B cell (primary cell): ENCODE data around the gene IGF1R. TPM values are rescaled to one million over a fixed set of nuclear protein-coding genes. Genes with fewer than 3 reads are reported as not detected.

Experiments
- ATAC-seq: fragments of 200-7000 bp; cut with Tn5 transposase; one replicate; pipeline ENCODE4 v1.10.0; 2021; ENCODE audit warnings: low read depth, mild to moderate bottlenecking, moderate number of reproducible peaks, moderate library complexity
- CTCF ChIA-PET: fragments of 350-600 bp; sonication (Branson Sonifier 250); formaldehyde crosslinking; loops from one replicate; lab custom pipeline; 2021; ENCODE audit warnings: antibody characterized with exemption, inconsistent platforms; lab: Charles Lee
- POLR2A ChIA-PET: fragments of 350-600 bp; sonication (Branson Sonifier 250); formaldehyde crosslinking; loops from one replicate; lab custom pipeline; 2021; ENCODE audit warnings: antibody characterized with exemption; lab: Charles Lee
- DNase-seq: peaks from one replicate; pipeline ENCODE4 v3.0.0; 2013
- H2AFZ ChIP-seq: 2 replicates; pipeline ENCODE4 v1.6.1; 2012; ENCODE audit warnings: mild to moderate bottlenecking, low read depth, low read length; ENCODE audit not compliant: insufficient read depth, poor library complexity, severe bottlenecking
- H3K27ac ChIP-seq, 2 donors: 1 replicate in 1 of 2; 2 replicates in 1 of 2; pipeline ENCODE4 v1.5.1; 2012 to 2013; ENCODE audit warnings: low read length in 2 of 2, mild to moderate bottlenecking in 2 of 2, moderate library complexity in 1 of 2
- H3K27me3 ChIP-seq, 4 experiments: fragments of 200-600 bp in 1 of 4; sonication (generic) in 1 of 4; replicated peaks in 1 of 4; 1 replicate in 2 of 4; 2 replicates in 2 of 4; pipeline versions ENCODE4 v1.6.1 to v1.7.0; 2013 to 2016; ENCODE audit warnings: low read length in 3 of 4, mild to moderate bottlenecking in 2 of 4, mixed read lengths in 1 of 4, moderate library complexity in 1 of 4; ENCODE audit not compliant: insufficient read depth in 4 of 4, control insufficient read depth in 3 of 4; ENCODE audit errors: control extremely low read depth in 1 of 4
- H3K36me3 ChIP-seq, 2 experiments: replicated peaks in 1 of 2; 1 replicate in 1 of 2; 2 replicates in 1 of 2; pipeline versions ENCODE4 v1.6.1 to v1.7.1; 2013; ENCODE audit warnings: low read length in 1 of 2; ENCODE audit not compliant: insufficient read depth in 2 of 2, control insufficient read depth in 1 of 2; ENCODE audit errors: control extremely low read depth in 1 of 2, extremely low read depth in 1 of 2
- H3K4me1 ChIP-seq, 2 donors: fragments of 200-600 bp in 1 of 2; sonication (generic) in 1 of 2; 1 replicate in 1 of 2; 2 replicates in 1 of 2; pipeline versions ENCODE4 v1.5.1 to v1.6.1; 2013 to 2017; ENCODE audit warnings: low read length in 2 of 2; ENCODE audit not compliant: control insufficient read depth in 2 of 2, insufficient read depth in 2 of 2
- H3K4me2 ChIP-seq: replicated peaks from 2 replicates; pipeline ENCODE3; 2012; ENCODE audit warnings: mild to moderate bottlenecking, low read depth, low read length; ENCODE audit not compliant: poor library complexity, severe bottlenecking
- H3K4me3 ChIP-seq, 5 experiments: fragments of 200-600 bp in 1 of 5; sonication (generic) in 1 of 5; 1 replicate in 3 of 5; 2 replicates in 2 of 5; pipeline versions ENCODE4 v1.5.1 to v1.7.0; 2011 to 2016; ENCODE audit warnings: low read length in 4 of 5, mild to moderate bottlenecking in 4 of 5, low read depth in 2 of 5, control low read depth in 1 of 5, moderate library complexity in 1 of 5; ENCODE audit not compliant: insufficient read depth in 1 of 5; ENCODE audit errors: control extremely low read depth in 1 of 5, extremely low read depth in 1 of 5
- H3K79me2 ChIP-seq: fragments of 200-600 bp; sonication (generic); one replicate; pipeline ENCODE4 v1.6.0; 2016; ENCODE audit warnings: low read length; ENCODE audit not compliant: control insufficient read depth, insufficient read depth
- H3K9ac ChIP-seq: fragments of 200-600 bp; sonication (generic); 2 replicates; pipeline ENCODE4 v1.6.1; 2017; ENCODE audit warnings: mild to moderate bottlenecking, low read length, moderate library complexity
- H3K9me3 ChIP-seq, 3 donors: one replicate each; pipeline versions ENCODE4 v1.6.1 to v1.7.1; 2013; ENCODE audit warnings: low read length in 2 of 3; ENCODE audit not compliant: control insufficient read depth in 2 of 3, insufficient read depth in 1 of 3; ENCODE audit errors: control extremely low read depth in 1 of 3
- H4K20me1 ChIP-seq: 2 replicates; pipeline ENCODE4 v1.6.0; 2012; ENCODE audit warnings: mild to moderate bottlenecking, low read length; ENCODE audit not compliant: insufficient read depth, control insufficient read depth, poor library complexity, severe bottlenecking
- H3K27ac Mint-ChIP-seq: one replicate; pipeline ENCODE4 v1.8.0; 2021; ENCODE audit warnings: mixed read lengths
- H3K27me3 Mint-ChIP-seq: one replicate; pipeline ENCODE4 v1.8.0; 2021; ENCODE audit warnings: mixed read lengths
- H3K4me1 Mint-ChIP-seq: one replicate; pipeline ENCODE4 v1.8.0; 2021; ENCODE audit warnings: mixed read lengths
- H3K4me3 Mint-ChIP-seq: one replicate; pipeline ENCODE4 v1.8.0; 2021; ENCODE audit warnings: mixed read lengths
- H3K9me3 Mint-ChIP-seq: one replicate; pipeline ENCODE4 v1.8.0; 2022; ENCODE audit warnings: mixed read lengths; ENCODE audit not compliant: insufficient read depth
- EZH2 ChIP-seq: IDR thresholded peaks from 2 replicates; pipeline ENCODE4 v1.6.1; 2012; ENCODE audit warnings: borderline replicate concordance, low read depth, mild to moderate bottlenecking, moderate library complexity, low read length; ENCODE audit not compliant: insufficient read depth, poor library complexity, severe bottlenecking
- WGBS: methylation state at CpG from one replicate; pipeline ENCODE4 v1.1.5; 2013; ENCODE audit warnings: missing lambda C conversion rate; ENCODE audit not compliant: insufficient coverage; 5-methylcytosine and 5-hydroxymethylcytosine counted together
- intact Hi-C: fragments of 100-400 bp; cut with micrococcal nuclease; formaldehyde crosslinking; loops from one replicate; pipeline ENCODE4 v1.10.0; 2022
- polyA plus RNA-seq: library from polyadenylated mRNA; depleted of rRNA; stranded (reverse); fragments of >200 nt; gene quantifications from 2 replicates; pipeline ENCODE4 v1.2.3, GENCODE V29; 2012
- total RNA-seq, 2 donors: library from RNA; stranded (reverse); fragments of 120-200 nt in 1 of 2; gene quantifications; 1 replicate in 1 of 2; 2 replicates in 1 of 2; pipeline versions ENCODE4 v1.2.3 to v1.2.4, GENCODE V29; 2013 to 2022
- TF ChIP-seq, protein P1 (sequence below): fragments of 200-600 bp; IDR thresholded peaks from one replicate; pipeline ENCODE4 v1.8.0; 2022; ENCODE audit warnings: antibody characterized with exemption, mild to moderate bottlenecking

The IGF1R gene
- total and polyA plus RNA-seq, 2 donors (not counting 1 experiment from before 2014, with no cell fraction given): 5.4 to 23.1 TPM

DNA sequence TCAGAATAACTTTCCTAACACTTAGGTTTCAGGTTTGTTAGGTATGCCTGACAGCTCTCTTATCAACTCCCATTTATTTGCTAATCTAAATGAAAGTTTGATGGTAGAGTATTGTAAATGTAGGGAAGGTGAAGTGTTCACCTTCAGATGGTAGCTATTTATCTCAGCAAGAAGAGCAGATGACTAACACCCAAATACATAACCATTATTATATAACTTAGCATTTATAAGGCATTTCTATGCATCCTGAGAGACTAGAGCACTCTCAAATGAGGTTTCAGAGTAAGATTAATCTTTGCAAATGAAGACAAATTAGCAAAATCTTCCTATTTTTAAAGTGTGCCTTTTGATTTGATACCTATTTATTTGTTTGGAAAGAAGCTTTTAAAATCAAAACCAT lies 143.8 kb downstream of the IGF1R start:
- no peaks in the 10 kb centered on the region for H3K4me1 ChIP-seq
- ChIA-PET POLR2A (no interaction called here), CTCF (interaction anchor here (1.1 kb wide), 1 partner anchor 13 kb away, joined by 3 read pairs; no protein-coding TSS in a partner anchor)
- H3K9me3 ChIP-seq: no peaks in the 10 kb centered on the region
- no peak overlapping the region for H3K4me3 ChIP-seq
- no peak overlapping the region for H3K27ac Mint-ChIP-seq
- H3K27ac ChIP-seq: no peak overlapping the region
- H3K27me3 Mint-ChIP-seq: no peaks in the 10 kb centered on the region
- H3K79me2 ChIP-seq: no peaks in the 10 kb centered on the region
- no peaks in the 10 kb centered on the region for H3K36me3 ChIP-seq
- no peak overlapping the region for H3K4me2 ChIP-seq
- H3K4me1 Mint-ChIP-seq: no peaks in the 10 kb centered on the region
- no peaks in the 10 kb centered on the region for H3K9me3 Mint-ChIP-seq
- no peak overlapping the region for H3K4me3 Mint-ChIP-seq
- intact Hi-C loops: no loop called here
- TF ChIP-seq EZH2: no peak
- TF ChIP-seq, protein P1, sequence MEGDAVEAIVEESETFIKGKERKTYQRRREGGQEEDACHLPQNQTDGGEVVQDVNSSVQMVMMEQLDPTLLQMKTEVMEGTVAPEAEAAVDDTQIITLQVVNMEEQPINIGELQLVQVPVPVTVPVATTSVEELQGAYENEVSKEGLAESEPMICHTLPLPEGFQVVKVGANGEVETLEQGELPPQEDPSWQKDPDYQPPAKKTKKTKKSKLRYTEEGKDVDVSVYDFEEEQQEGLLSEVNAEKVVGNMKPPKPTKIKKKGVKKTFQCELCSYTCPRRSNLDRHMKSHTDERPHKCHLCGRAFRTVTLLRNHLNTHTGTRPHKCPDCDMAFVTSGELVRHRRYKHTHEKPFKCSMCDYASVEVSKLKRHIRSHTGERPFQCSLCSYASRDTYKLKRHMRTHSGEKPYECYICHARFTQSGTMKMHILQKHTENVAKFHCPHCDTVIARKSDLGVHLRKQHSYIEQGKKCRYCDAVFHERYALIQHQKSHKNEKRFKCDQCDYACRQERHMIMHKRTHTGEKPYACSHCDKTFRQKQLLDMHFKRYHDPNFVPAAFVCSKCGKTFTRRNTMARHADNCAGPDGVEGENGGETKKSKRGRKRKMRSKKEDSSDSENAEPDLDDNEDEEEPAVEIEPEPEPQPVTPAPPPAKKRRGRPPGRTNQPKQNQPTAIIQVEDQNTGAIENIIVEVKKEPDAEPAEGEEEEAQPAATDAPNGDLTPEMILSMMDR: no peak
- no peak overlapping the region for H3K9ac ChIP-seq
- H3K27me3 ChIP-seq: no peaks in the 10 kb centered on the region
- no peak overlapping the region for H2AFZ ChIP-seq
- no peaks in the 10 kb centered on the region for H4K20me1 ChIP-seq
- ATAC-seq (no peak), DNase-seq (no peak)

DNA sequence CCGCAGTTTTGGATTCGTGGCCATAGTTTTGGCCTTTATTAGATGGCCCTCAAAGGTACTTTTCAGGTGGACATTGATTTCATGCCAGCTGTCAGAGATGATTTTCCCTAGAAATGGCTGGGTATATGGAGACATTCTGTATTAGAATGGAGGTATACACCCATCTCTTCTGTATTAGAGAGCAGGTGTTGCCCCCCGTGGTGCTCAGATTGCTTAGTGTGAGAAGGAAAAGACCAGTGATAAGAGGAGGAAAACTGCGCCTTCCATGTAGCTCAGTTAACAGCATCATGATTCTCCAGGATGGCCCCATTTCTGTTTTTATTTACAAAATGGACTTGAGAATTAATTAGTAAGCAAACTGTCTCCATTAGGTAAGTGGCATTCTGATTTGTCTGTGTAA lies 145.9 kb downstream of the IGF1R start:
- H3K4me1 Mint-ChIP-seq: peaks cover 2% of the 10 kb centered on the region
- H3K4me1 ChIP-seq: no peaks in the 10 kb centered on the region
- intact Hi-C loops: no loop called here
- no peak overlapping the region for H3K4me2 ChIP-seq
- H3K27ac ChIP-seq: no peak overlapping the region
- no peak for DNase-seq
- no peak overlapping the region for H3K27ac Mint-ChIP-seq
- H3K36me3 ChIP-seq: no peaks in the 10 kb centered on the region
- WGBS: 97% methylated on average over 2 of the region's 4 CpGs
- ATAC-seq: no peak
- no peak overlapping the region for H3K4me3 ChIP-seq
- H3K27me3 ChIP-seq: no peaks in the 10 kb centered on the region
- no peaks in the 10 kb centered on the region for H3K9me3 Mint-ChIP-seq
- CTCF ChIA-PET: interaction anchor here (0.8 kb wide), 2 partner anchors 9 to 87 kb away, joined by 3 read pairs; no protein-coding TSS in a partner anchor
- H3K79me2 ChIP-seq: no peaks in the 10 kb centered on the region
- peaks cover 8% of the 10 kb centered on the region for H4K20me1 ChIP-seq
- POLR2A ChIA-PET: no interaction called here
- no peak overlapping the region for H3K9ac ChIP-seq
- TF ChIP-seq EZH2: no peak
- TF ChIP-seq, protein P1: no peak
- H2AFZ ChIP-seq: no peak overlapping the region
- H3K4me3 Mint-ChIP-seq: no peak overlapping the region
- H3K27me3 Mint-ChIP-seq: peaks cover 5% of the 10 kb centered on the region
- H3K9me3 ChIP-seq: no peaks in the 10 kb centered on the region
